SJCRH30 (cell line): ENCODE results near the gene TLE4. TPM values are rescaled to one million over a fixed set of nuclear protein-coding genes. Genes with fewer than 3 reads are reported as not detected.
"Not testable (repeated sequence)": the region's sequence is repeated elsewhere in the genome, so short reads cannot be mapped to it uniquely, and the experiment has no call there.

Experiments
- DNase-seq, 2 experiments: peaks; one replicate each; pipeline ENCODE4 v3.0.0-alpha.2; 2015 to 2020
- H3K27ac ChIP-seq: fragments of 250-450 bp; sonication (Bioruptor Pico); 2 replicates; pipeline ENCODE4 v1.5.1; 2020; ENCODE audit warnings: mild to moderate bottlenecking, moderate library complexity
- H3K27me3 ChIP-seq: fragments of 250-450 bp; sonication (Bioruptor Pico); 2 replicates; pipeline ENCODE4 v1.5.1; 2020; ENCODE audit warnings: mild to moderate bottlenecking, moderate library complexity
- H3K36me3 ChIP-seq: fragments of 250-450 bp; sonication (Bioruptor Pico); 2 replicates; pipeline ENCODE4 v1.5.1; 2020; ENCODE audit warnings: mild to moderate bottlenecking, moderate library complexity
- H3K4me1 ChIP-seq: fragments of 250-450 bp; sonication (Bioruptor Pico); 2 replicates; pipeline ENCODE4 v1.5.1; 2020; ENCODE audit warnings: mild to moderate bottlenecking, moderate library complexity
- H3K4me3 ChIP-seq: fragments of 250-450 bp; sonication (Bioruptor Pico); 2 replicates; pipeline ENCODE4 v1.5.1; 2020; ENCODE audit warnings: mild to moderate bottlenecking, moderate library complexity
- H3K9me3 ChIP-seq: fragments of 250-450 bp; sonication (Bioruptor Pico); replicated peaks from 2 replicates; pipeline ENCODE4 v1.5.1; 2020; ENCODE audit warnings: mild to moderate bottlenecking, moderate library complexity
- total RNA-seq: library from RNA; depleted of rRNA; stranded (reverse); fragments of >200 nt; shearing (Covaris generic); gene quantifications from 2 replicates; pipeline ENCODE4 v1.2.3, GENCODE V29; 2014

TLE4 gene
- total RNA-seq, 1 experiment from 2014 or later, result 103 TPM

- no peaks in the 10 kb centered on the region for H3K27me3 ChIP-seq
- H3K36me3 ChIP-seq, result peaks cover 12% of the 10 kb centered on the region
- H3K27ac ChIP-seq, result no peak overlapping the region
- H3K4me3 ChIP-seq, result no peak overlapping the region
- no peaks in the 10 kb centered on the region for H3K4me1 ChIP-seq
- no peaks in the 10 kb centered on the region for H3K9me3 ChIP-seq
- no peak for DNase-seq
Observed at GRCh38 chr9:79630521-79631403, 59.0 kb downstream of the TLE4 start.

- H3K4me1 ChIP-seq, result peaks cover 8% of the 10 kb centered on the region
- no peak overlapping the region for H3K4me3 ChIP-seq
- peaks cover 13% of the 10 kb centered on the region for H3K36me3 ChIP-seq
Observed at GRCh38 chr9:79632060-79632459, 60.3 kb downstream of the TLE4 start.

GRCh38 chr9:79632705-79633104, 60.9 kb downstream of the TLE4 start:
- peaks cover 15% of the 10 kb centered on the region for H3K4me1 ChIP-seq
- no peaks in the 10 kb centered on the region for H3K27me3 ChIP-seq

More at GRCh38 chr9:79632060-79632459, 60.3 kb downstream of the TLE4 start:
- Histone ChIP-seq H3K9me3 (no peaks in the 10 kb centered on the region), H3K27ac (no peak overlapping the region), H3K27me3 (no peaks in the 10 kb centered on the region)
- DNase-seq, result no peak

GRCh38 chr9:79633558-79633957, 61.8 kb downstream of the TLE4 start:
- no peaks in the 10 kb centered on the region for H3K9me3 ChIP-seq
- H3K36me3 ChIP-seq, result peaks cover 8% of the 10 kb centered on the region
- no peak for DNase-seq
- H3K27me3 ChIP-seq, result no peaks in the 10 kb centered on the region
- peaks cover 21% of the 10 kb centered on the region for H3K4me1 ChIP-seq
- no peak overlapping the region for H3K4me3 ChIP-seq
- no peak overlapping the region for H3K27ac ChIP-seq

More at GRCh38 chr9:79632705-79633104, 60.9 kb downstream of the TLE4 start:
- Histone ChIP-seq H3K4me3 (no peak overlapping the region), H3K27ac (no peak overlapping the region), H3K9me3 (no peaks in the 10 kb centered on the region), H3K36me3 (peaks cover 10% of the 10 kb centered on the region)
- no peak for DNase-seq

- Histone ChIP-seq H3K27ac (peak overlapping the region; percentile 58), H3K4me3 (no peak overlapping the region), H3K9me3 (no peaks in the 10 kb centered on the region), H3K36me3 (peaks cover 10% of the 10 kb centered on the region), H3K27me3 (no peaks in the 10 kb centered on the region), H3K4me1 (peaks cover 21% of the 10 kb centered on the region)
- DNase-seq, result peak; percentile 53 to 76
Observed at GRCh38 chr9:79637177-79637925, 65.6 kb downstream of the TLE4 start.

- Histone ChIP-seq H3K4me1 (peaks cover 21% of the 10 kb centered on the region), H3K27me3 (no peaks in the 10 kb centered on the region), H3K36me3 (peaks cover 17% of the 10 kb centered on the region), H3K27ac (no peak overlapping the region), H3K4me3 (no peak overlapping the region), H3K9me3 (peaks cover 4% of the 10 kb centered on the region; the same call in 1 of the 2 replicates)
- DNase-seq, result no peak
Observed at GRCh38 chr9:79638806-79639205, 67.0 kb downstream of the TLE4 start.

- DNase-seq, result no peak
- Histone ChIP-seq H3K36me3 (peaks cover 23% of the 10 kb centered on the region), H3K27ac (no peak overlapping the region), H3K27me3 (no peaks in the 10 kb centered on the region), H3K4me1 (peaks cover 21% of the 10 kb centered on the region), H3K9me3 (peaks cover 4% of the 10 kb centered on the region; the same call in 1 of the 2 replicates), H3K4me3 (no peak overlapping the region)
Observed at GRCh38 chr9:79639354-79639753, 67.6 kb downstream of the TLE4 start.

GRCh38 chr9:79640067-79640466, 68.3 kb downstream of the TLE4 start:
- DNase-seq, H3K27ac ChIP-seq, H3K9me3 ChIP-seq, H3K4me3 ChIP-seq, H3K27me3 ChIP-seq: not testable (repeated sequence)
- Histone ChIP-seq H3K4me1 (peaks cover 21% of the 10 kb centered on the region), H3K36me3 (peaks cover 26% of the 10 kb centered on the region)

- Histone ChIP-seq H3K27me3 (no peaks in the 10 kb centered on the region), H3K36me3 (peaks cover 26% of the 10 kb centered on the region), H3K27ac (no peak overlapping the region), H3K4me3 (no peak overlapping the region), H3K9me3 (peaks cover 4% of the 10 kb centered on the region; the same call in 1 of the 2 replicates), H3K4me1 (peaks cover 21% of the 10 kb centered on the region)
- no peak for DNase-seq
Observed at GRCh38 chr9:79641070-79641469, 69.3 kb downstream of the TLE4 start.

GRCh38 chr9:79642671-79643070, 70.9 kb downstream of the TLE4 start:
- H3K4me1 ChIP-seq, result peaks cover 6% of the 10 kb centered on the region
- DNase-seq, result no peak
- no peaks in the 10 kb centered on the region for H3K27me3 ChIP-seq
- H3K9me3 ChIP-seq, result peaks cover 4% of the 10 kb centered on the region; the same call in 1 of the 2 replicates
- no peak overlapping the region for H3K4me3 ChIP-seq
- no peak overlapping the region for H3K27ac ChIP-seq
- H3K36me3 ChIP-seq, result peaks cover 27% of the 10 kb centered on the region

- Histone ChIP-seq H3K27me3 (no peaks in the 10 kb centered on the region), H3K4me1 (no peaks in the 10 kb centered on the region), H3K27ac (no peak overlapping the region), H3K9me3 (peaks cover 4% of the 10 kb centered on the region; the same call in 1 of the 2 replicates), H3K36me3 (peaks cover 22% of the 10 kb centered on the region), H3K4me3 (no peak overlapping the region)
- no peak for DNase-seq
Observed at GRCh38 chr9:79644048-79644447, 72.3 kb downstream of the TLE4 start.

GRCh38 chr9:79644601-79645000, 72.8 kb downstream of the TLE4 start:
- peaks cover 4% of the 10 kb centered on the region; the same call in 1 of the 2 replicates for H3K9me3 ChIP-seq
- H3K27me3 ChIP-seq, result no peaks in the 10 kb centered on the region
- no peaks in the 10 kb centered on the region for H3K4me1 ChIP-seq
- H3K4me3 ChIP-seq, result no peak overlapping the region
- peaks cover 25% of the 10 kb centered on the region for H3K36me3 ChIP-seq
- no peak for DNase-seq
- H3K27ac ChIP-seq, result no peak overlapping the region

GRCh38 chr9:79645110-79645509, 73.3 kb downstream of the TLE4 start:
- DNase-seq, result no peak
- peaks cover 24% of the 10 kb centered on the region for H3K36me3 ChIP-seq
- no peak overlapping the region for H3K27ac ChIP-seq
- no peaks in the 10 kb centered on the region for H3K4me1 ChIP-seq
- H3K4me3 ChIP-seq, result no peak overlapping the region
- no peaks in the 10 kb centered on the region for H3K27me3 ChIP-seq
- H3K9me3 ChIP-seq, result peaks cover 4% of the 10 kb centered on the region; the same call in 1 of the 2 replicates

GRCh38 chr9:79646096-79646495, 74.3 kb downstream of the TLE4 start:
- H3K4me1 ChIP-seq, result no peaks in the 10 kb centered on the region
- DNase-seq, result no peak
- H3K27ac ChIP-seq, result no peak overlapping the region
- no peaks in the 10 kb centered on the region for H3K27me3 ChIP-seq
- H3K9me3 ChIP-seq, result peaks cover 4% of the 10 kb centered on the region; the same call in 1 of the 2 replicates
- H3K36me3 ChIP-seq, result peaks cover 23% of the 10 kb centered on the region
- H3K4me3 ChIP-seq, result no peak overlapping the region

GRCh38 chr9:79651251-79651795, 79.6 kb downstream of the TLE4 start:
- H3K4me3 ChIP-seq, result no peak overlapping the region
- no peak overlapping the region for H3K27ac ChIP-seq
- H3K27me3 ChIP-seq, result no peaks in the 10 kb centered on the region
- H3K4me1 ChIP-seq, result no peaks in the 10 kb centered on the region; the same call in 1 of the 2 replicates
- no peaks in the 10 kb centered on the region for H3K9me3 ChIP-seq
- no peak for DNase-seq
- peaks cover 38% of the 10 kb centered on the region for H3K36me3 ChIP-seq
